Measurements from ENCODE around the gene PTGFRN.

- no peak for TF ChIP-seq POLR2AphosphoS5 (IDR thresholded peaks at IDR 0.05)
- no peak for TF ChIP-seq CTCF (IDR thresholded peaks at IDR 0.05)
- no peak for TF ChIP-seq EP300 (IDR thresholded peaks at IDR 0.05)
- TF ChIP-seq POLR2A (IDR thresholded peaks at IDR 0.05): no peak
Observed at GRCh38 chr1:116988908-116989307, 79.2 kb downstream of the PTGFRN start.

Data from sigmoid colon (tissue), 4 donors.